ENCODE measurements around the gene SYNGR4.

DNA sequence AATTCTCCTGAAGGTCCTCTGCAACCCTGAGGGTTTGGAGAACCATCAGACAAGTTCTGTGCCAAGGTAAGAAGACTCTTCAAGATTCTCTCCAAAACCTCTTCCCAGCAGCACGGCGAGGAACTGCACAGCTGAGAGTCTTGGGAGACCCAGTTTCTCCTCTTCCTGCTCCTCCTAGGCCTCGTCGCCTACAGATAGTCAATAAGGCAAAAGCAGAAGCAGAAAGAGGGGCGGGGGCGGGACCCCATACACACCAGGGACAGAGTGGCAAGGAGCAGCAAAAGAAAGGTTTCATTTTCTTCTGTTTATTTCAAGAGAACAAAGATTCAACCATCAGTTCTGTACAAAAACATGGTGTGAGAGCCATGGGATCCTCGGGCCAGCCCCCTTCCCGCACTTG is 18.1 kb downstream of the SYNGR4 start:
- TF ChIP-seq CTCF (IDR thresholded peaks at IDR 0.05) = no peak
- no peak for TF ChIP-seq POLR2AphosphoS5 (IDR thresholded peaks at IDR 0.05)
- TF ChIP-seq POLR2A (IDR thresholded peaks at IDR 0.05) = no peak
- TF ChIP-seq EP300 (IDR thresholded peaks at IDR 0.05) = no peak

Data from upper lobe of left lung (tissue), 4 donors.